Left cardiac atrium (tissue), 4 donors: ENCODE data around the gene AFF1. TPM values are rescaled to one million over a fixed set of nuclear protein-coding genes. Genes with fewer than 3 reads are reported as not detected.
"Not testable (repeated sequence)": the region's sequence is repeated elsewhere in the genome, so short reads cannot be mapped to it uniquely, and the experiment has no call there.

Source experiments
- ATAC-seq, 2 donors: fragments of 200-7000 bp; cut with Tn5 transposase; one replicate each; pipeline ENCODE4 v1.9.1; 2020; ENCODE audit warnings: mild to moderate bottlenecking in 2 of 2, moderate library complexity in 2 of 2
- DNase-seq: peaks from one replicate; pipeline ENCODE4 v3.0.0-alpha.2; 2020
- intact Hi-C, 2 donors: fragments of 100-400 bp; cut with DNase I; formaldehyde crosslinking; loops; one replicate each; pipeline versions ENCODE4 v1.14.1 to v1.15.1; 2022 to 2023
- total RNA-seq, 2 donors: library from RNA; stranded (reverse); fragmentation: NEBNext Ultra II Directional; extraction: Animal tissue kit (Norgen Biotek cat#: 25700); gene quantifications; one replicate each; pipeline ENCODE4 v1.2.1, GENCODE V29; 2021
- donor health status: DM: no; HTN: yes; CAD: no.
- donor health status: DM: no; HTN: yes; CAD: no; lungs with severe emphysema.
- donor health status: DM: yes; HTN: yes; CAD: no.
- donor health status: Dilated cardiomyopathy.

Gene AFF1
- total RNA-seq, 2 donors from 2014 or later = 68.1 to 78.4 TPM

DNA sequence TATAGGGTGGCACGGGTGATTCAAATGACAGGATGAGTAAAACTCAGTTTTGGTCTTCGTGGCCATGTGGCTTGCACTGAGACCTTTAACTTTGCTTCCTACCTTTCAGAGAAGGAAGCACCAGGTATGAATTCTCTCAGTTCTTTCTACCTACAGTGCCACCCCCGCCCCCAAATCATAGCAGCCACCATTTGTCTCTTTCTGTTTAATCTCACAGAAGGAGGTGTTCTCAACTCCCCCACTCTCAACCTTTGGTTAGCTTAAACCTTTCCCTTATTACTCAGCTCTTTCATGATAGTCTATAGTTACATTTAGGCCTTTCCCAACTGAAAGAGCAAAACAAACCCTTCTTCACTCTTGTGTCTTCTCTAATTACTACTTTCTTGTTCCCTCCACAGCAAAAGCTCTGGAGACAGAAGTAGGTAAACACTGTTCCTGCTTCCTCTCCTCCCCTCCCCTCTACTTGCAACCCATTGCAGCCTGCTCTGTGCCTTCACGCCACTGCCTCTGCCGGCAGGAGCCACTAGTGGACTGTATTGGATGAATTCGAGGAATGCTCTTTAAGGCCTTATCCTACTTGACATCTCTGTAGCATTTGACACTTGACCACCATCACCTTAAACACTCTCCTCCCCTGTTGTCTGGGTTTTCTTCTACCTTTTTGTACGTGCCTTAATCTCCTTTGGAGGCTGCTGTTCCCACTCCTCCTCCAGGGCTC lies 123.7 kb downstream of the AFF1 start:
- peak in 1 of 2 donors; percentile 33 for ATAC-seq
- no peak for DNase-seq
- intact Hi-C loops = no loop called here

DNA sequence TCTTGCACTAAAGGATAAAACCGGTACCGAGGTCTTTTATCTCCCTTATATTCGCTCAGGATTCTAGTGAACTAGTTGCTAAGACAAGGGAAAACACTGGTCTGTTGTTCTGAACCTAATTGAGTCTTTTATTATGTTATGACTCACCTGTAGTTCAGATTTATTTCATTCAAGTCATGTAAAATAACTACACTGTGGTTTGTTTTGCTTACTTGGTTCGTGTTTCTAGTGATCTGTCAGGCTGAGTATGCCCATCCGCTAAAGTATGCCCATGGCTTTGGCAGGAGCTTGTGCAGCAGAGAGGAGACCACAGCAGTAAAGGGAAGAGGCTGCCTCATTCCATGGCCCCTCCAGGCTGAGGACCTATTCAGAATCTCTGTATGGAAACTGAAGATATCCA lies 126.1 kb downstream of the AFF1 start:
- ATAC-seq (no peak), DNase-seq (no peak)
- intact Hi-C loops = no loop called here

- DNase-seq (no peak), ATAC-seq (no peak)
- intact Hi-C loops = no loop called here
These were observed 130.2 kb downstream of the AFF1 start for GRCh38 chr4:87065021-87065420.

GRCh38 chr4:87066403-87067123 lies 131.8 kb downstream of the AFF1 start:
- DNase-seq (no peak), ATAC-seq (no peak)
- intact Hi-C loops = no loop called here

DNA sequence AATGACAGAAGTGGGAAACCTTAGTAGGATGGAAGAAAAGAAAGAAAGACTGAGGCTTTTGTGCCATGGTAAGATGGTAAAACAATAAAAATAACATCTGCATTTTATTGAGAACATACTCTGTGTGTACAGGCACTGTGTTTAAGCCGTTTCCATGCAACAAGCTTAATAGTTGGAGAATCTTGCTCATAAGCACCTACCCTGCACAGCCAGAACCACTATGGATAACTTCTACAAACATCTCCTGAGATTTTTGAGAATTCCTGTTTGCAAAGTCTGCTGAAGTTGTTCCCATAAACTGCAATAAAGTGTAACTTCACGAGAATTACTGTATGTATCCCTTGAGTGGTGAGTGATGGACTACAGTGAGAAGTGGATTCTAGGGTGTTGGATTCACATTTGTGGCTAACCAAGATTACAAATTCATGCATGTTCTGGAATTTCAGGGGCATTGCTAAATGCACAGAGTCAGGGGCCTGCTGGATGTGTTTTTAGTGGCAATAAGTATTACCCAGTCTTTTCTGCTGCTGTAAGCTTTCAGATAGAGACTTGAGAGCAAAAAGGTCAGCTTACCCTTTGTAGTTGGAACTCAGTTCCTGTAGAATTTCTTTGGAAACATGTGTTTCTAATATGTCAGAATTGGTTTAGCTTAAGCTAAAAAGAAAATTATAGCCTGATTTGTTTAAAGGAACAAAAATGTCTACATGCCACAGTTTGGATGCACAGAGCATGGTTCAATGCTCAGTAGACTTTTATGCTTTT lies 132.5 kb downstream of the AFF1 start:
- ATAC-seq (no peak), DNase-seq (no peak)
- intact Hi-C loops = no loop called here

DNA sequence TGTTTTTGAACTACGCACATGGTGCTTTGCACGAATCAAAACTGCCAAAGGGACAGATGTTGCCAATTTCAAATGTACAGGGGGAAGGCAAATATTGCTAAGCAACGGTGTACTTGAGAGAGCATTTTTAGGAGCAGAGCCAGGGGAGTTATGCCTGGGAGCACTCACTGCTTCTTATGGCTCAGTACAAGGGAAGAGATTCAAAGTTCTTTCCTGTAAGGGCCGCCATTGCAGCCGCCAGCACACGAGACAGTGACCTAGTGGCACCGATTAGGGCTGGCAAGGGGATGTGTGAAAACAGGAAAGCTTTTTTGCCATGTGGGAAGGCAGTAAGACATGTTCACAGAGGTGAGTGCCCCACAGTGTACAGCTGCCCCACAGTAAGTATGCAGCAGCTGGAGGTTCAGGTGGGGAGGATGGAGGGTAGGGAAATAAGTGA lies 133.8 kb downstream of the AFF1 start:
- intact Hi-C loops = no loop called here
- ATAC-seq = peak; percentile 45 to 55
- DNase-seq = no peak

- intact Hi-C loops = no loop called here
- no peak for DNase-seq
- no peak for ATAC-seq
These were observed 134.4 kb downstream of the AFF1 start for GRCh38 chr4:87069037-87069742.

GRCh38 chr4:87071401-87071800 lies 136.6 kb downstream of the AFF1 start:
- DNase-seq (no peak), ATAC-seq (peak; percentile 31 to 42)
- intact Hi-C loops = no loop called here

DNA sequence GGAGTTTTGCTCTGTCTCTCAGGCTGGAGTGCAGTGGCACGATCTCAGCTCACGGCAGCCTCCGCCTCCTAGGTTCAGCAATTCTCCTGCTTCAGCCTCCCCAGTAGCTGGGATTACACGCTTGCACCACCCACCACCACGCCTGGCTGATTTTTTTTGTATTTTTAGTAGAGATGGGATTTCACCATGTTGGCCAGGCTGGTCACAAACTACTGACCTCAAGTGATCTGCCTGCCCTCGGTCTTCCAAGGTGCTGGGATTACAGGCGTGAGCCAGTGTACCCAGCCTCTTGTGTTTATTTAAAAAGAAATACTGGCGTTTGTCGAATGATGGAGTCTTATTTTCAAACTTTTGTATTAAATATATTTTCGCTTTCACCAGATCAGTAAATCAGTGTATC lies 137.7 kb downstream of the AFF1 start:
- DNase-seq, intact Hi-C loops, ATAC-seq: not testable (repeated sequence)

DNA sequence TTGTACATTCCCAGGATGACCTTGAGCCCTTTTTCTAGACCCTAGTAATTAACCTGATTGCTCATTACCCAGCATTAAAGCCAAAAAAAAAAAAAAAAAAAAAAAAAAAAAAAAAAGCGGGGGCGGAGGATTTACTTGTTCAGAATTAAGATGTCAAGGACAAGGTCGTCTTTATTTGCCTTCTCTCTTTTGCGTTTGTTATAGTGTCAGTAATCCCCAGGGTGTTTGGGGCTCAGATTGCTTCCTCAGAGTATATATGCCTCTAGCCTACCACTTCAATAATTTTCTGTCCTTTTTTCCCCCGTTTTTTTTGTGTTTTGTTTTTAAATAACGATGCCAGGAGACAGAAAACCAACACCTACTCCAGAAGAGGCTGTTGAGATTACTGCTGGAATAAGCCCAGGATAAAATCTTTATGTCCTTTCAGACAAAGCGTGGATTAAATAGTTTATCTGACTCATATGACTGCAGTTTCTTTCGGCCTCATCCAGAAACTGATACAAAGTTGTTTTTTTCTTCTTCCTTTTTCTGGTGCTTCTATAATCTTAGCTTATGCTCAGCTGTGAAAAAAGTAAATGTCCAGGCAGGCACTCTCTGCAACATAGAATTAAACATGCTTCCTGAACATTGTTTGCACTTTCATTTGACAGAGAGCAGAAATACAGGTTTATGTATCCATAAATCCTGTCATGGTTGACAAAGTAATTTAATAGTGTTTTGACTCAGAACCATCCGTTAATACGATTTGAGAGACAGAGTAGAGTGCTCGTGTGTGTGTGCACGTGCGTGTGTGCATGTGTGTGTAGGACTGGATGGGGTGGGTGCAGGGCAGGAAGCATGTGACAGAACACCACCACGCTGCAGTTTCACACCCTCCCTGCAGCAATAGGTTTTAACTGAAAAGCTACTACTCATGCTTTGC lies 138.6 kb downstream of the AFF1 start:
- intact Hi-C loops = no loop called here
- ATAC-seq = peak; percentile 53 to 62
- DNase-seq = peak; percentile 40

GRCh38 chr4:87074121-87074488 lies 139.3 kb downstream of the AFF1 start:
- DNase-seq = no peak

DNA sequence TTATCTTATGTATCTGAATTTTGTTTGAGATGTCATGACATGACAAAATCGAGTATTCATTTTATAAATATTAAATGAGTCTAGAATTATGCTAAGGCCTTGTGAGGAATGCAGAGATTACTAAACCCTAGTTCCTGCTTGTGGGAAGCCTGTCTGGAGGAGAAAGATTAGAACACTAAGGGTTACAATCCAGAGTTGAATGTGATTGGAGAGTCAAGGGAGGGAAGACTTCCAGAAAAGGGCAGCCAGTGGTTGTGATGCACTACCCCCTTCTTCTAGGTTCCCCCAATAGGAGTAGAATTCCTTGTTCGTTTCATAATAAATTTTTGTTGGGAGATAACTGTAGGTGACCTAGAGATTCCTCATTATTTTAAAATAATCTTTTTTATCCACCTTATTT lies 141.1 kb downstream of the AFF1 start:
- no peak for DNase-seq
- intact Hi-C loops = no loop called here
- ATAC-seq = no peak

More at GRCh38 chr4:87074121-87074488, 139.3 kb downstream of the AFF1 start:
- ATAC-seq = no peak
- intact Hi-C loops = no loop called here

DNA sequence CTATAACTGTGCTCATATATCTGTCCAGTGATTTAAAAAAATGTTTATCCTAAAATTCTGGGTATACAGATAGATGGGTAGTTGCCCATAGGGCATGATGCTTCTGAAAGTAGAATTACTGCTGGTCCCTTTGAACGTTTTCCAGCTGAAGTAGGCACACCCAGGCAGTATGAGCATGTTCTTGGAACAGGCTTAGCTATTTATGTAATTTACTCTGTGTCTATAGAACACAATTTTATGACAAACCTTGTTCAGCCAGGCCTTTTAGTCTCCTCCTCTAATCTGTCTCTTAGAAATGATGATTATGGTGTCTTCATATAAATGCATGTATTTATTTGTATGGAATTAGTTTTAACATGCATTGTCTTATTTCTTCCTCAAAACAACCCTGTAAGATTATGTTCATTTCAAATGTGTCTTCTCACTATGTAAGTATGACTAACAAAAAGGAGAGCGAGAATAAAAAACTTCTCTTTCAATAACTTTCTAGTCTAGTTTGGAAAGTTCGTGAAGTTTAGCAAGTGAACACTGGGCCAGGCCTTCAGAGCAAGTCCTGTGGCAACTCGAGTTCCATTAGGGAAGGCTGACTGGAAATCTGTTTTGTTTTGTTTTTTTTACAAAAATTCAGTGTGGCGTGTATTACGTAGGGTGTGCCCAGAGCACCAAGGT lies 142.0 kb downstream of the AFF1 start:
- no peak for DNase-seq
- intact Hi-C loops = no loop called here
- ATAC-seq = no peak

DNA sequence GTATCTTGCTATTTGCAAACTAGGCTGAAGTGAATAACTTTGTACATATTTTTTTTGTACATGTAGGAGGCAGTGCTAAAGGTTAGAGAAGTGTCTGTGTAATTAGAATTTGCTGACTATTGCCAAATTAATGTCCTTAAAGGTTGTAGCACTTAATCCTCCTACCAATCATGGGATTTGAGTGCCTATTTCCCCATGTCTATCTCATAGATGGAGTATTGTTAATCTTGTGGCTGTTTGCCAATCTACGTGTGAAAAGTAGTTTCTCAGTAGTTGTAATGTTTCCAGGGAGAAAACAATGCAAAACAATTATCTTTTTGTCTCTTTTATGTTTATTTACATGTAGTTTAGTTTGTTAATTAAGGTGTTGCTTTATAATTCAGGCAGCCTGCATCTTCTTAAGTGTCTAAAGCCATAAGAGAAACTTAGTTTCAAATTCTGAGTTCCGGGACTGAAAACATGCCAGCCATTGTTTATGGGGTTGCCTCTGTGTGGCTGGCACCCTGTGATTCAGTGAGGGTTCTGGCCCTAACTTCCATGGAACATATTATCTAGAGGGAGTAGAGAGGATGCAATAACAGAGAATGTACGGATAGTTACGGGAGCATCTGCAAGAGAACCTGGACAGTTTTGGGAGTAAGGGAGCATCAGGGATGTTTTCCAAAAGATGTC lies 143.2 kb downstream of the AFF1 start:
- DNase-seq (no peak), ATAC-seq (peak in 1 of 2 donors; percentile 12)
- intact Hi-C loops = no loop called here

- DNase-seq = peak; percentile 60
- intact Hi-C loops = no loop called here
These were observed 144.2 kb downstream of the AFF1 start for GRCh38 chr4:87078987-87079486.

GRCh38 chr4:87079967-87080366 lies 145.2 kb downstream of the AFF1 start:
- ATAC-seq (no peak), DNase-seq (no peak)
- intact Hi-C loops = no loop called here

More at GRCh38 chr4:87078987-87079486, 144.2 kb downstream of the AFF1 start:
- peak; percentile 78 to 81 for ATAC-seq

DNA sequence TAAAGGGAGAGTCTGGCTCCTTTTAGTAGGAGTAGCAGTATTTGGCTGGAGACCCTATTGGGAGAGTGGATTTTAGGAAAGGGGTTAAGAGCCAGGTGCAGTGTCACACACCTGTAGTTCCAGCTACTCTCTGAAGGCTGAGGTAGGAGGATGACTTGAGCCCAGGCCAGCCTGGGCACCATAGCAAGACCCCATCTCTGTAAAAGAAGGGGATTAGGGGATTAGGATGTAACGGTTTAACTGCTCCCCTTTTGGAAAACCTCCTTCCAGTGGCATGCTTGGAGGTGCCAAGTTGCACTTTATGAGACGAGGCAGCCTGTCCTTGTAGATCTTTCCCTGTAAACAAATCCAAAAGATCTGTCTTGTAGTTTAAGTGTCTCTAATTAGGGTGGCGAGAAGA lies 145.7 kb downstream of the AFF1 start:
- no peak for DNase-seq
- no peak for ATAC-seq
- intact Hi-C loops = no loop called here
